ENCODE measurements around the gene JAZF1.

Gene JAZF1

DNA sequence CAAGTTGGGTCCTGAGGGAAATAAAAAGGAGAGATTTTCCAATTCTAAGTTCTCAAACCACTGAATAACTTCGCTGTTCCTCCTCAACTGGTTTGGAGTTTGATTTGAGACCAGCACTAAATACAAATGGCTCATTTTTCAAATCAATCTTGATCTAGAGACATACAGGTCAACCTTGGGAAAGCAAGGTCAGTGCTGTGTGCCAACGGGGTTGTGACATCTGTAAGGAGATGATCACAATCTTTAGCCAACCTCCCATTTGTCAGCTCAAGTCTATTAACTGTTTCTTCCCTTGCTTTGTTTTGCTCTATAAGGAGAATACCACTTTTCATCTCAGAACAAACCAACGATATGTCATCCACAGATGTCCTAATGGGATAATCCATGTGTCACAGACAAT lies 309.5 kb downstream of the JAZF1 start:
- DNase-seq (ENCODE audit: low read depth, low spot score) = no peak
- TF ChIP-seq, protein P1, sequence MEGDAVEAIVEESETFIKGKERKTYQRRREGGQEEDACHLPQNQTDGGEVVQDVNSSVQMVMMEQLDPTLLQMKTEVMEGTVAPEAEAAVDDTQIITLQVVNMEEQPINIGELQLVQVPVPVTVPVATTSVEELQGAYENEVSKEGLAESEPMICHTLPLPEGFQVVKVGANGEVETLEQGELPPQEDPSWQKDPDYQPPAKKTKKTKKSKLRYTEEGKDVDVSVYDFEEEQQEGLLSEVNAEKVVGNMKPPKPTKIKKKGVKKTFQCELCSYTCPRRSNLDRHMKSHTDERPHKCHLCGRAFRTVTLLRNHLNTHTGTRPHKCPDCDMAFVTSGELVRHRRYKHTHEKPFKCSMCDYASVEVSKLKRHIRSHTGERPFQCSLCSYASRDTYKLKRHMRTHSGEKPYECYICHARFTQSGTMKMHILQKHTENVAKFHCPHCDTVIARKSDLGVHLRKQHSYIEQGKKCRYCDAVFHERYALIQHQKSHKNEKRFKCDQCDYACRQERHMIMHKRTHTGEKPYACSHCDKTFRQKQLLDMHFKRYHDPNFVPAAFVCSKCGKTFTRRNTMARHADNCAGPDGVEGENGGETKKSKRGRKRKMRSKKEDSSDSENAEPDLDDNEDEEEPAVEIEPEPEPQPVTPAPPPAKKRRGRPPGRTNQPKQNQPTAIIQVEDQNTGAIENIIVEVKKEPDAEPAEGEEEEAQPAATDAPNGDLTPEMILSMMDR (IDR thresholded peaks at IDR 0.05; ENCODE audit: low read depth, low read length) = no peak
- in situ Hi-C loops (cut with HindIII; ENCODE audit: low sequenced_read_pairs) = no loop called here
- no peak overlapping the region for H3K4me3 ChIP-seq (ENCODE audit: low read depth, low read length)

DNA sequence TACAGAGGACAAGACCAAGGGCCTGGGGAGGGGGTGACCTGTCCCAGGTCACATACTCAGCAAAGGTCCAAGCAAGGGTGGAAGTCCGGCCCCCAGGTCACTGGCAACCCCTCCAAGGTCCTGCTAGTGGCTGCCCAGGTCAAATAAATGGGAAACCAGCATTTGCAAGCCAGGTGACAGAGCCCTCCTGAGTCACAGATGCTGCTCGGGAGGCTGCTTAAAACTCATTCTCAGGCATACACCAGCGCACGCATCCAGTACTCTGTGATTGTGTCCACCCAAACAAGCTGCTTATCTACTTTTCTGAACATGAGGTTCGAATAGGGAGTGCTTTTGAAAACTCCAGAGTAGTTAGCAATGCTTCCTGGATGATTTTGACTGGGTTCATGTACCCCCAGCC lies 310.0 kb downstream of the JAZF1 start:
- in situ Hi-C loops (cut with HindIII; ENCODE audit: low sequenced_read_pairs) = no loop called here
- no peak for DNase-seq (ENCODE audit: low read depth, low spot score)
- no peak overlapping the region for H3K4me3 ChIP-seq (ENCODE audit: low read depth, low read length)
- TF ChIP-seq, protein P1 (IDR thresholded peaks at IDR 0.05; ENCODE audit: low read depth, low read length) = no peak

DNA sequence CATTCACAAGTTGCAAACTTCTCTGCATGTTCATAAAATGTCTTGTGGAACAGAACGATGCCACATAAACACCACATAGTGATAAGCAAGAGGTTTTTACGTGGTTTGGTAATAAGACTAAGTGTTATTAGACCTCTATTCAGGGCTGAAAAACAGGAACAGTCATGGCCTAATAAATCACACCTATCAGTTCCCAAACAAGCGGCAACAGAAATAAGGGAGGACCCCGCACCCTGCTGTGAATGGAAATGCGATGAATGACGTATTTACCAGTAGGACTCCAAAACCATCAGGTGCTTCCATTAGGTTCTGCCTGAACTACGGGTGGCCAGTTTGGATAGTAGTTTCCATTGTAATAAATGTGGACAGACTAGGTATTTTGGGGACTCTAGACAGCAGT lies 311.5 kb downstream of the JAZF1 start:
- in situ Hi-C loops (cut with HindIII; ENCODE audit: low sequenced_read_pairs) = no loop called here
- TF ChIP-seq, protein P1 (IDR thresholded peaks at IDR 0.05; ENCODE audit: low read depth, low read length) = no peak

DNA sequence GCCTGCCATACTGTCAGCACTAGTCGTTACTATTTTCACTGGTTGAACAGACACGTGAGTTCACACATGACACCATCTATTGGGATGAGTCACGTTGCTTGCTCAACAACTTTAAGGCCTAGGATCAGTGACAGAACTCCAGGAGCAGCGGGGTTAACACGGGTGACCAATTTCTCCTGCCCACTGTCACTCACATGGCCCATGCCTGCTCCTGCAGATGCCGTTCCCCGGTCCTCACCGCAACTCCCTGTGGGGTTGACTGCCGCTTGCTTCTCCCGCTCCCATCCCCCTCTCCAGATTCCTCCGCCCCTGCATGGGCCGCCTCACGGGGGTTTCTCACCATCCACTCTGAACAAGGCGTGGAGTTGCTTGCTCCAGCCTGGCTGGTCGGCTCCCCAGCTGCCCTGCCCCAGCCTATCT lies 312.5 kb downstream of the JAZF1 start:
- H3K4me3 ChIP-seq (ENCODE audit: low read depth, low read length) = no peak overlapping the region
- in situ Hi-C loops (cut with HindIII; ENCODE audit: low sequenced_read_pairs) = no loop called here
- DNase-seq (ENCODE audit: low read depth, low spot score) = no peak
- TF ChIP-seq, protein P1 (IDR thresholded peaks at IDR 0.05; ENCODE audit: low read depth, low read length) = no peak

More for the DNA sequence above, 311.5 kb downstream of the JAZF1 start:
- no peak overlapping the region for H3K4me3 ChIP-seq (ENCODE audit: low read depth, low read length)
- no peak for DNase-seq (ENCODE audit: low read depth, low spot score)

DNA sequence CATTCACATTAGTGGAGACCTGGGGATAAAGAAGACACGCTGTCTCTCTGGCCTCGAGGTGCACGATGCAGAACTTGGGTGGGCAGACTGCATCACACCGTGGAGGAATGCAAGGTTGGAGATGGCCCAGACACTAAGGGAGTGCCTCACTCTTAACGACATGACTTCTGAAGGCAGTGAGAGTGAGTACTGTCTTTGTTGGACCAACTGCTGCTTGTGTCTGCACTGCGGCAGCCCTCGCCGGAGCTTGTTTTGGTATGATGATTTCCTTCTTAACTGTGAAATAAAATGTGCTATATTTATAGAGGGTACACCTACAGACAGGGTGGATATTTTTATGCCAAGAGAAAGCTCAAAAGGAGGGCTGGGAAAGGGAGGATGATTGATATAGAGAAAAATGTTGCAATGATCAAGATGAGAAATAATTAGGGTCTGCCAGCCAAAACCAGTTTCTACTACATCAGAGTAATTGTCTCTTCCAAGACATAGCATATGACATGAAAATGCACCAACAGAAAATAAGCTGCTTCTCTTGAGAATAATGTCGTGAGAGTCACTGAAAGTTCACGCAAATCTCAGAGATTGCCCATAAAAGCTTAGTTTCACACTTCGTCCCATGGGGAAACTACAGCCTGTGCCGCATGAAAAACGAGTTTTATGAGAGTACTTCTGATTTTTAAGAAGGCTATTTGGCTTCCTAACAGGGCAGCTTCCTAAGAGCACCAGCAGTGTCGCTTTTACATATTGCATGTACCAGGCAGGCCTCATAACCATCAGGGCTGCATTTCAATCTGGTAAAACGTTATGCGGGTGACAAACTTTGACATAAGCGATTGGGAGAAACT lies 313.5 kb downstream of the JAZF1 start:
- DNase-seq (ENCODE audit: low read depth, low spot score) = no peak
- H3K4me3 ChIP-seq (ENCODE audit: low read depth, low read length) = no peak overlapping the region
- TF ChIP-seq, protein P1 (IDR thresholded peaks at IDR 0.05; ENCODE audit: low read depth, low read length) = no peak
- in situ Hi-C loops (cut with HindIII; ENCODE audit: low sequenced_read_pairs) = no loop called here

DNA sequence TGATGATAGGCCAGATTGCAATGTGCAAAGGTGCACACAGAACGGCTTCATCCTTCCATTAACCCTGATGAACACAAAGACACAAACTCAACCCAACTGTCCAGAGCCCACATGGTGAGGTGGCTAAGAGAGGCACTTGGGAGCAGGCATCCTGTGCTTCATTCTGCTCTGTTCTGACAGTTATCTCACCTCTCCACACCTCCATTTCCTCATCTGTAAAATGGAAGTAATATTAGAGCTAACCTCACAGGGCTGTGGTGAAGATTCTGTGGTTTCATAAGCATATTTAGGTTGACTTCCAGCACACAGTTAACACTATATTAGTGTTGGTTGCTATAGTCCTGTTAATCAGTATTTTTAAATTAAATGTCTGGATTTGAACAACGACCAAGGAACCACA lies 314.3 kb downstream of the JAZF1 start:
- in situ Hi-C loops (cut with HindIII; ENCODE audit: low sequenced_read_pairs) = no loop called here
- H3K4me3 ChIP-seq (ENCODE audit: low read depth, low read length) = no peak overlapping the region
- TF ChIP-seq, protein P1 (IDR thresholded peaks at IDR 0.05; ENCODE audit: low read depth, low read length) = no peak
- DNase-seq (ENCODE audit: low read depth, low spot score) = no peak
